Upper lobe of left lung (tissue), 6 donors: ENCODE results near the gene CEP128. TPM values are rescaled to one million over a fixed set of nuclear protein-coding genes. Genes with fewer than 3 reads are reported as not detected.

Source experiments
- ATAC-seq, 2 donors: fragments of 200-7000 bp; cut with Tn5 transposase; one replicate each; pipeline ENCODE4 v1.9.1; 2022; ENCODE audit warnings: mild to moderate bottlenecking in 2 of 2, moderate library complexity in 2 of 2; ENCODE audit not compliant: low FRiP score in 2 of 2
- DNase-seq, 2 donors: peaks; one replicate each; pipeline ENCODE4 v3.0.0-alpha.2; 2019 to 2020
- H3K27ac ChIP-seq, 4 donors: fragments of 200-600 bp; sonication (generic); one replicate each; pipeline ENCODE4 v1.5.1; 2016 to 2019
- H3K27me3 ChIP-seq, 4 donors: fragments of 200-600 bp; sonication (generic); one replicate each; pipeline ENCODE4 v1.5.1; 2017 to 2019
- H3K36me3 ChIP-seq, 4 donors: fragments of 200-600 bp; sonication (generic); one replicate each; pipeline ENCODE4 v1.5.1; 2016 to 2019
- H3K4me1 ChIP-seq, 4 donors: fragments of 200-600 bp; sonication (generic); one replicate each; pipeline ENCODE4 v1.5.1; 2018 to 2019
- H3K4me3 ChIP-seq, 4 donors: fragments of 200-600 bp; sonication (generic); one replicate each; pipeline ENCODE4 v1.5.1; 2017 to 2019; ENCODE audit warnings: mild to moderate bottlenecking in 2 of 4, moderate library complexity in 1 of 4
- H3K9me3 ChIP-seq, 4 donors: fragments of 200-600 bp; sonication (generic); one replicate each; pipeline ENCODE4 v1.5.1; 2018 to 2019
- CTCF ChIP-seq, 6 experiments: fragments of 450-650 bp in 4 of 6; fragments of 200-600 bp in 2 of 6; sonication (generic) in 2 of 6; IDR thresholded peaks; one replicate each; pipeline ENCODE4 v1.5.1; 2016 to 2019; ENCODE audit warnings: antibody characterized with exemption in 6 of 6
- EP300 ChIP-seq, 4 donors: sonication (generic); formaldehyde crosslinking; IDR thresholded peaks; one replicate each; pipeline ENCODE4 v1.5.1; 2017; ENCODE audit warnings: antibody characterized with exemption in 4 of 4, control low read depth in 2 of 4
- POLR2A ChIP-seq, 4 donors: fragments of 450-650 bp; IDR thresholded peaks; one replicate each; pipeline ENCODE4 v1.5.1; 2016 to 2017; ENCODE audit warnings: antibody characterized with exemption in 4 of 4, mild to moderate bottlenecking in 2 of 4
- POLR2AphosphoS5 ChIP-seq, 2 donors: sonication (generic); formaldehyde crosslinking; IDR thresholded peaks; one replicate each; pipeline ENCODE4 v1.5.1; 2017; ENCODE audit warnings: antibody characterized with exemption in 2 of 2
- WGBS, 2 donors: methylation state at CpG; one replicate each; pipeline ENCODE4 v1.1.5; 2017 to 2018; 5-methylcytosine and 5-hydroxymethylcytosine counted together
- total RNA-seq, 6 donors: library from RNA; depleted of rRNA in 4 of 6; stranded (reverse); fragments of >200 nt in 4 of 6; gene quantifications; one replicate each; pipeline versions ENCODE4 v1.1.0 to v1.2.1, GENCODE V29; 2016 to 2021
- donor health status: DM: no; HTN: no; CAD: no; lungs with moderate emphysema.
- donor health status: DM: no; HTN: yes; CAD: no; lungs with severe emphysema.

CEP128 gene
- total RNA-seq, 6 donors from 2014 or later = 5.7 to 31.7 (median 7.5) TPM

DNA sequence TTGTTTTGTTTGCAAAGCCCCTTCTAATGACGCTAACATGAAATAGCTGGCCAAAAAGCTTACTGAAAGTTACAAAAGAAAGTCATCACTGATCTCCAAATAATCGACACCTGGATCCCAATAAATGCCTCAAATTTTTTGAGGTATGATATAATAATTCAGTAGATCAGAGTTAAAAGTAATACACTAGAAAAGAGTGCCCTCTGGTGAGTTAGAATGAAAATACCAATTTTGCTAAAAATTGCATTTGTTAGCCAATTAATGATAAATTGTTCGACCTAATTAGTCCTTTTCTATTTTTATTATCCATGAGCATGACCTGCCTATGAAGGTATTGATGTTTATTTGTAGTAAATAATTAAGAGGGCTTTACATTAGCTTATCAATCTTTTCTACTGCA, 78.6 kb downstream of the CEP128 start:
- no peaks in the 10 kb centered on the region for H3K27me3 ChIP-seq

GRCh38 chr14:80862541-80862940, 79.0 kb downstream of the CEP128 start:
- no peaks in the 10 kb centered on the region for H3K36me3 ChIP-seq
- 94 to 95% methylated on average over 5 of the region's 5 CpGs for WGBS, 2 donors
- H3K9me3 ChIP-seq = peaks cover 0 to 9% (median 3%) of the 10 kb centered on the region in 4 donors
- DNase-seq (no peak), ATAC-seq (no peak)
- no peaks in the 10 kb centered on the region for H3K27me3 ChIP-seq
- TF ChIP-seq POLR2AphosphoS5 (IDR thresholded peaks at IDR 0.05) = no peak
- TF ChIP-seq EP300 (IDR thresholded peaks at IDR 0.05) = no peak
- no peak for TF ChIP-seq POLR2A (IDR thresholded peaks at IDR 0.05)
- no peak for TF ChIP-seq CTCF (IDR thresholded peaks at IDR 0.05)
- no peak overlapping the region for H3K27ac ChIP-seq
- H3K4me3 ChIP-seq = no peak overlapping the region
- no peaks in the 10 kb centered on the region for H3K4me1 ChIP-seq

More for the DNA sequence above, 78.6 kb downstream of the CEP128 start:
- ATAC-seq (no peak), DNase-seq (no peak)
- no peaks in the 10 kb centered on the region for H3K4me1 ChIP-seq
- H3K27ac ChIP-seq = no peak overlapping the region
- no peaks in the 10 kb centered on the region for H3K36me3 ChIP-seq
- H3K4me3 ChIP-seq = no peak overlapping the region
- 75 to 85% methylated on average over 3 of the region's 3 CpGs for whole genome bisulfite sequencing, 2 donors
- H3K9me3 ChIP-seq = peaks cover 2 to 14% (median 7%) of the 10 kb centered on the region in 4 donors
- TF ChIP-seq POLR2A (IDR thresholded peaks at IDR 0.05) (no peak), CTCF (IDR thresholded peaks at IDR 0.05) (no peak), EP300 (IDR thresholded peaks at IDR 0.05) (no peak), POLR2AphosphoS5 (IDR thresholded peaks at IDR 0.05) (no peak)

DNA sequence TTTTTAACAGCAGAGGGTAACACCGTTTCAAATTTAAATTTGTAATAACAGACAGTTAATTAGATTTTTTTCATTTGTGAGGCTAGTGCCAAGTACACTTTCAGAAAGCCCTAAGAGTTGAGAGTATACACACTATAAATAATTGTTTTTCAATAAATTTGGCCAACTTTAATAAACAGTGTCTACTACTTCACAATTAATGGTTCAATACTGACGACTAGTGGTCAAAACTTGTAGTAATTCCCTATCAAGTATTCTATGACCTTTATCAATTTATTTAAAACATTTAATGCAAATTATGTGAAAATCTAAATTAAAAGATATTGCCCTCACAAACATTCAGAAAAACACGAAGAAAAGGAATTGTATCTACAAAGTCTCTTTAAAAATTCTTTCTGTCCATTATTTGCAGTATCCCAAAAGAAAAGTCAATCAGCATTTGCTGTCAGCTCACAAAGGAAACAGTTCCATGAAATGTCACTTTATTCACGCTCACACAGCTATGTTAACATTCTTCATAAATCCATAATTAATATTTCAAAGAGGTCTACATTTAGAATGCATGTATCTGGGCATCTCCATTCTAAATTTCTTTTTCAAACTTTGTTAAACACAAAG, 91.2 kb downstream of the CEP128 start:
- H3K4me1 ChIP-seq = no peaks in the 10 kb centered on the region
- TF ChIP-seq POLR2AphosphoS5 (IDR thresholded peaks at IDR 0.05) (no peak), POLR2A (IDR thresholded peaks at IDR 0.05) (no peak), CTCF (IDR thresholded peaks at IDR 0.05) (peak; percentile 9 to 67 (median 44)), EP300 (IDR thresholded peaks at IDR 0.05) (no peak)
- ATAC-seq (no peak), DNase-seq (no peak)
- no peaks in the 10 kb centered on the region for H3K36me3 ChIP-seq
- no peaks in the 10 kb centered on the region for H3K9me3 ChIP-seq
- no peak overlapping the region for H3K27ac ChIP-seq
- 34 to 44% methylated on average over 4 of the region's 4 CpGs for WGBS, 2 donors
- H3K27me3 ChIP-seq = no peaks in the 10 kb centered on the region
- H3K4me3 ChIP-seq = no peak overlapping the region

DNA sequence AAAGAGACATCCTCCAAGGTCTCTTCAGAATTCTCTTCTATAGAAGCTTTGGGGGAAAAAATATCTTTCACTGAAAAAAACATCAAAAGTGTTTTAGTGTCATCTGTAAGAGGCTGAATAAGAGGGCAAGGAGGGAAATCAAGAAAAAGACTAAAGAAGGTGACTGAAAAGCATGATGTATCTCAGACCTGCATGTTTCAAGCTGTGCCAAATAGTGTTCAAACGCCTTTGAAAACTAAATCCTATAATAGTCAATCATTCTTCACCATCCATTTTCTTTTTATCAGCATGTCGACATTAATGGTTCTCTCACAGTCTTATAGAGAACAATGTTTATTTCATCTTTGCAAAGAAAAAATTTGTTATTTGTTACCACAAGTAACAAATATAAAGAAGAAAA, 94.5 kb downstream of the CEP128 start:
- ATAC-seq = no peak
- no peaks in the 10 kb centered on the region for H3K4me1 ChIP-seq
- H3K27ac ChIP-seq = no peak overlapping the region
- 52 to 89% methylated on average over 2 of the region's 2 CpGs for WGBS, 2 donors
- TF ChIP-seq CTCF (IDR thresholded peaks at IDR 0.05) (no peak), POLR2AphosphoS5 (IDR thresholded peaks at IDR 0.05) (no peak), EP300 (IDR thresholded peaks at IDR 0.05) (no peak), POLR2A (IDR thresholded peaks at IDR 0.05) (no peak)
- H3K4me3 ChIP-seq = no peak overlapping the region
- DNase-seq = no peak
- no peaks in the 10 kb centered on the region for H3K36me3 ChIP-seq
- no peaks in the 10 kb centered on the region for H3K27me3 ChIP-seq
- H3K9me3 ChIP-seq = no peaks in the 10 kb centered on the region

DNA sequence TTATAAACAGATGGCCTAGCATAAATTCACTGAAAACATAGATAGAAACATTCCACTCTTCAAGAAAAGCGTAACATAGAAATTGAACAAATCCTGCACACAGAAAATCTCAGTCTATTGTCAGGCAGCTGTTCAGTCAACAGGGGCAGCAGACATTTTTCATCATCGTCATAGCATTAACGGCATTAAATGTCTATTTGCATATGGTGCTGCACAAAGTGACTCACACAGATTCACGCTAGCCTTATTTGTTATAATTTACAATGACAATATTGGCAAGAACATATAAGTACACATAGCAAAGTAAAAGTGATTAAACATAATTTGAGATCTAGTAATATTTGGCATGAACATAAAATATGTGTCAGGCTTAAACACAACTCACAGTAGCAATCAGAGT, 95.7 kb downstream of the CEP128 start:
- H3K36me3 ChIP-seq = no peaks in the 10 kb centered on the region
- no peaks in the 10 kb centered on the region for H3K27me3 ChIP-seq
- H3K4me1 ChIP-seq = no peaks in the 10 kb centered on the region
- ATAC-seq (no peak), DNase-seq (no peak)
- TF ChIP-seq POLR2AphosphoS5 (IDR thresholded peaks at IDR 0.05) (no peak), CTCF (IDR thresholded peaks at IDR 0.05) (no peak), POLR2A (IDR thresholded peaks at IDR 0.05) (no peak), EP300 (IDR thresholded peaks at IDR 0.05) (no peak)
- no peak overlapping the region for H3K4me3 ChIP-seq
- H3K27ac ChIP-seq = no peak overlapping the region
- H3K9me3 ChIP-seq = no peaks in the 10 kb centered on the region
- 86 to 95% methylated on average over 4 of the region's 4 CpGs for WGBS, 2 donors
